GM21528 (cell line): ENCODE data around the gene ARHGAP42.
"Not testable (repeated sequence)": the region's sequence is repeated elsewhere in the genome, so short reads cannot be mapped to it uniquely, and the experiment has no call there.

Experiments used
- ATAC-seq: cut with Tn5 transposase; IDR thresholded peaks from one replicate; pipeline ENCODE4 v1.9.1; 2021; ENCODE audit warnings: mild to moderate bottlenecking, moderate library complexity; ENCODE audit not compliant: unreplicated experiment, low FRiP score

ARHGAP42 gene, protein sequence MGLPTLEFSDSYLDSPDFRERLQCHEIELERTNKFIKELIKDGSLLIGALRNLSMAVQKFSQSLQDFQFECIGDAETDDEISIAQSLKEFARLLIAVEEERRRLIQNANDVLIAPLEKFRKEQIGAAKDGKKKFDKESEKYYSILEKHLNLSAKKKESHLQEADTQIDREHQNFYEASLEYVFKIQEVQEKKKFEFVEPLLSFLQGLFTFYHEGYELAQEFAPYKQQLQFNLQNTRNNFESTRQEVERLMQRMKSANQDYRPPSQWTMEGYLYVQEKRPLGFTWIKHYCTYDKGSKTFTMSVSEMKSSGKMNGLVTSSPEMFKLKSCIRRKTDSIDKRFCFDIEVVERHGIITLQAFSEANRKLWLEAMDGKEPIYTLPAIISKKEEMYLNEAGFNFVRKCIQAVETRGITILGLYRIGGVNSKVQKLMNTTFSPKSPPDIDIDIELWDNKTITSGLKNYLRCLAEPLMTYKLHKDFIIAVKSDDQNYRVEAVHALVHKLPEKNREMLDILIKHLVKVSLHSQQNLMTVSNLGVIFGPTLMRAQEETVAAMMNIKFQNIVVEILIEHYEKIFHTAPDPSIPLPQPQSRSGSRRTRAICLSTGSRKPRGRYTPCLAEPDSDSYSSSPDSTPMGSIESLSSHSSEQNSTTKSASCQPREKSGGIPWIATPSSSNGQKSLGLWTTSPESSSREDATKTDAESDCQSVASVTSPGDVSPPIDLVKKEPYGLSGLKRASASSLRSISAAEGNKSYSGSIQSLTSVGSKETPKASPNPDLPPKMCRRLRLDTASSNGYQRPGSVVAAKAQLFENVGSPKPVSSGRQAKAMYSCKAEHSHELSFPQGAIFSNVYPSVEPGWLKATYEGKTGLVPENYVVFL

DNA sequence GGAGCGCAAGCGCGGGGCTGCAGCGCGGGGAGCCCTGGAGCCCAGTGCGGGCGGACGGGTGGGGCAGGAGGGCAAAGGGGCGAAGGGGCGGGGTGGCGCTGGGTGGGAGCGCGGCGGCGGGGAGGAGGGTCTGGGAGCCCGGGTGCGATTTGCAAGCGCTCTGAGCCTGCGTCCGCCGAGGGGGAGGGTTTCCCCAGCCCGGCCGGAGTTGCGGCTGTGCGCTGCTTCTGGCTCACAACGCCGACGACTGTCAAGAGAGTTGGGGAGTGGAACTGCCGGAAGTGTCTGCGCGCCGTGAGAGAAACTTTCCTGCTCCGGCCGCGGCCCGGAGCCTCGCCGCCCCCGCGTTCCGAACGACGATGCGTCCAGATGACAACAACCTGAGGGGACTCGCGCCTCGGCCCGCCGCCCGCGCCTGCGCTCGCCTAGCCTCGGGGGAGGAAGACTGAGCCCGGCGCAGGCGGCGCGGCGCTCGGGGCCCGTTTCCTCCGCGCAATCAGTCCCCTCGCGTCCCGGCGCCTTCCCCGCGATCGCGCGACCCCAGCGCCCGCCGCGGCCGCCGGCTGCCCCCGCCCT lies at the start of gene ARHGAP42:
Gene ARHGAP42, plus strand, starts transcription at position 235 of the 576 bp plus-strand sequence. CDS start 391 bp downstream, outside the sequence.
- peak; percentile 81 for ATAC-seq

DNA sequence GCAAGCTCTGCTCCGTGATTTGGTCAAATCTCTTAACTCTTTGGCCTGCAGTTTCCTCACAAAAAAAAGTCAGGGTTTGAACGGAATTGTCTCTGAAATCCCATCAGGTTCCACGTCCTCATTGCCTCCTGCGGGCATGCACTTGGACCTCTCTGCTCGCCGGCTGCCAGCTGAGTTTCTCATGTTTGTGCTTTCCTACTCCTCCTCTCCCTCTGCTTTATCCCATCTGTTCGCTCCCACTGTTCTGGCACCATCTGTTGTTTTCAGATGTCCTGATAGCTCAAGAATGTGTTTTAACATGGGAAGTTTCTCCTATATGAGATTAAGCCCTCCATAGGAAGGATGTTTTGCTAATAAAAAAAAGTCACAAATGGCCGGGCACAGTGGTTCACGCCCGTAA lies 49.4 kb upstream of the ARHGAP42 start:
- no peak for ATAC-seq

DNA sequence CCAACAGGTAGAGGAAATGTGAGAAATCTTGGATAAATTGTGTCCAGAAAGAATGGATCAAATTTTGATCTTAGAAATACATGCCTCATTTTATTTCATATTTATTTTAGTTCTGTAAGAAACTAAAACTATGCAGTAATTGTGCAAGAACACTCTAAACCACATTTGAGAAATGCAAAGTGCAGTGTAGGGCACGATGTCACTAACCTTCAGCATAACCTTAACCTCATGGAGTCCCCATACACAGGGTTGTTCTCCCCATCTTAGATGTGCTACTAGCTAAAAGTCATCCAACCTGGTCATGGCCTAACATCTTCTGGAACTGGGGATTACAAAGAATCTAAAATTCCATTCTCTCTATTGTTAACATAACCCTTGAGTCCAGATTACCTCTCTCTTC lies 48.4 kb upstream of the ARHGAP42 start:
- ATAC-seq: no peak

DNA sequence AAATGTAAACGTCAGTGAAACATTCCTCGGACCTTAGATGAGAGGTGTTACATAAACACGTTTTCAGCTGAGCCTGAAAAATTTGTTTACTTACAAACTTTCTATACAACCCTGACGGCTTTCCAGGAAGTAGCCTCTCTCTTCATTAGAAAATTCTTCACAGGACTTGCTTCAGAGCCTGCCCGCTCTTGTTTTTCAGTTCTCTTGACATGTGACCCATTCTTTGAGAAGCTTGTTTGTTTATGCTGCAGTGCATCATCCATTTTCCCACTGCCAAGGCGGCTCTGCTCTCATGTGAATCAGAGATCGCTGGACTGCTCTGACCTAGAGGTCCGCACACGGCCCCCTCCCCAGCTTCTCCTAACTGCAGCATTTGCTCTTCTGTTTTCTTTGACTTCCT lies 47.9 kb upstream of the ARHGAP42 start:
- ATAC-seq: no peak

DNA sequence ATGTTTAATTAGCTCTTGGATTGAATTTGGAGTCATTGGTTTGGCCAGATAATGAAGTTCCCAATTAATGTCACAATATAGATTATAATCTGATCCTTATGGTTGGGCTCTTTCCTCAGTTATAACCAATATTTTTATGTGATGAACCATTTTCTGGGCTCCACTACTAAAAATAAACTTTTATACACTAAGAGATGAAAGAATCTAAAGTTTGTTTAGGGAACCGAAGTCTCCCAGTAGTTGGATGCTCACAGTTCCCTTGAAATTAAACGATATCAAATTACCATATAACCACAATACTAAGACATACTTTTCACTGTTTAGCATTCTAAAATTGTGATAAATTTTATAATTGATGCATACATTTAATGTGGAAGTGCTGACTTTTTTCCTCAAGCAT lies 47.0 kb upstream of the ARHGAP42 start:
- ATAC-seq: no peak

DNA sequence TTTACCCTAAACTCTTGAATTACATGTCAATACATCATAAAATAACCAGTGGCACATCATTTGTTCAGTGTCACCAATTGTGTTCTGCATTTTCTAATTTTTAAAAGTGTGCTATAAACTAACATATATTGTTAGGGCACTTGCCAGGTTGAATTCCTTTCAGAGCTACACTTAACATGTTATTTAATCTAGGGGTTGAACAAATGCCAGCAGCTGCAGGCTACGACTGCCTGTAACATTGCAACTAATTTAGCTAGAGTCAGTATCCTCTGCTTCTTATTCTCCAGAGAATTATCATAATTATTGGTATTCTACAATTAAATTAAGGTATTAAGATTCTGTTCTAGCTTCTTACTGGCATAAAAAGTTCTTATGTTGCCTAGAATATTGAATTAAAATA lies 46.4 kb upstream of the ARHGAP42 start:
- ATAC-seq: no peak

DNA sequence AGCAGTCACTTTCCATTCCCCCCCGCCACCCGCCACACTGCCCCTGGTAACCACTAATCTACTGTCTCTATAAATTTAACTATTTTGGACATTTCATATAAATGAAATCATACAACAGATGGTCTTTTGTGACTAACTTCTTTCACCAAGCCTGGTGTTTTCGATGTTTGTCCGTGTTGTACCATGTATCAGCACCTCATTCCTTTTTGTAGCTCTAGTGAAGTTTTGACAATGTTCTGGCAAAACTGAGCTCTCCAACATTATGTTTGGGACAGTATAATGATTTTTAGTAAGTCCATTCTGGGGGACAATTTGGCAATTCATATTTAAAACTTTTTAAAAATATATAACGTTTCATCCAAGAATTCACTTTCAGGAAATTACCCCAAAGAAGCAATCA lies 45.6 kb upstream of the ARHGAP42 start:
- ATAC-seq: no peak

DNA sequence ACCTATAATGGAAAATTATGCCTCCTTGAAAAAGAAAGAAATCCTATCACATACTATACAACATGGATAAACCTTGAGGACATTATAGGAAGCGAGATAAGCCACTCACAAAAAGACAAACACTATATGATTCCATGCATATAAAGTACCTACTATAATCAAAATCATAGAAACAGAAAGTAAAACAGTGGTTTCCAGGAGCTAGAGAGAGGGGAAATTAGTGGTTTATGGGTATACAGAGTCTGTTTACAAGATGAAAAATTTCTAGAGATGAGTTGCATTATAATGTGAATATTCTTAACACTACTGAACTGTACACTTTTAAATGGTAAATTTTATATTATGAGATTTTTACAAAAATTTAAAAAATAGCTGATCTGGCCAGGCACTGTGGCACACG lies 40.5 kb upstream of the ARHGAP42 start:
- ATAC-seq: no peak

DNA sequence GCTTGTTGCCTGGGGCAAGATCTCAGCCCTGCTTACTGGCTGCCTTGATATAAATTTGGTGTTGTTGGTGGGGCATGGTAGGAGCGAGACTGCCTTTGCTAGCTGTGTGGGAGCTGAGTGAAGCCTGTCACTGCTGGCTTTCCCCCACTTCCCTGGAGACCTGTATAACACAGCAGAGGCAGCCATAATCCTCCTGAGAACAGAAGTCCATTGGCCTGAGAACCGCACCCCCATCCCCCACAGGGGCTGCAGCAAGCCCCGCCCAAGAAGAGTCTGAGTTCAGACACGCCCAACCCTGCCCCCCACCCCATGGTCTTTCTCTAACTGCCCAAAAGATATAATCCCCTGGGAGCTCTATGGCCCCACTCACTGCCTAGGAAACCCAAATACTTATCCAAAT lies 39.2 kb upstream of the ARHGAP42 start:
- no peak for ATAC-seq

DNA sequence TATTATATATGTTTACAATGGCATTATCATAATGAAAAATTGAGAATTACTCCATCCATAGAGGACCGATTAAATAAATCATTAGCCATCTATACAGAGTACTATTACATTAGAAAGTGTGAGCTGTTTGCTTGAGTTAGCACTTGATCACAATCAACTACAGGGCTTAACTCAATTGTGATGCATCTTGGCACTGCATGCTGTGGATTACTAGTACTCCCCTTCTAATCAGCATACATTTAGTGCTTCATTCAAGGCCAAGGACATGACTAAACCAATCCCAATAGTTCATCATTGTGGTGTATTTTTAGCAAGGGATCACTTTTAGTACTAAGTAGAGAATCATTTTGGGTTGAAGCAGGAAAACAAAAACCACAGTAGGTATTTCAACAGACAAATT lies 23.5 kb upstream of the ARHGAP42 start:
- no peak for ATAC-seq

DNA sequence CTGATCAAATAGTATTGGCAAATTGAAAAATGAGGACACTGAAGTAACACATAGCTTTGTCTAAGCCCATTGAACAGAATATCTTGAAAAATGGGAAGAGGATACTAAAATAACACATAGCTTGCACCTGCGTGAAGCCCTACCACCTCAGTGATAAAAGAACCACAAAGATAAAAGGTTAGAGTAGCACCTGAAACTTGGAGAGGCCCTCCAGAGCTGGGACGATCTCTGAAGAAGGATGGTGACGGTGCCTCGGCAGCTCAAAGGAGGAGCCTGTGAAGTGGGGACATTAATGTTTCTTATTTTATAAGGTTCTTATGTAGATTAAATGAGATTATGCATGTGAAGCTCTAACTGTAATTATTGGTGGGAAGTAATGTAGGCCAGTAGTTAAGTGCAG lies 23.1 kb upstream of the ARHGAP42 start:
- ATAC-seq: no peak

DNA sequence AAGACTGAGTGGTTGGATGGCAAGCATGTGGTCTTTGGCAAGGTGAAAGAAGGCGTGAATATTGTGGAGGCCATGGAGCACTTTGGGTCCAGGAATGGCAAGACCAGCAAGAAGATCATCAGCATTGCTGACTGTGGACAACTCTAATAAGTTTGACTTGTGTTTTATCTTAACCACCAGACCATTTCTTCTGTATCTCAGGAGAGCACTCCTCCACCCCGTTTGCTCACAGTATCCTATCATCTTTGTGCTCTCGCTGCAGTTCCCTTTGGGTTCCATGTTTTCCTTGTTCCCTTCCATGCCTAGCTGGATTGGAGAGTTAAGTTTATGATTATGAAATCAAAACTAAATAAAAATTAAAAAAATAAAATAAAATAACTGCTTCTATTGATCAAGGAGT lies 20.3 kb upstream of the ARHGAP42 start:
- ATAC-seq: not testable (repeated sequence)

DNA sequence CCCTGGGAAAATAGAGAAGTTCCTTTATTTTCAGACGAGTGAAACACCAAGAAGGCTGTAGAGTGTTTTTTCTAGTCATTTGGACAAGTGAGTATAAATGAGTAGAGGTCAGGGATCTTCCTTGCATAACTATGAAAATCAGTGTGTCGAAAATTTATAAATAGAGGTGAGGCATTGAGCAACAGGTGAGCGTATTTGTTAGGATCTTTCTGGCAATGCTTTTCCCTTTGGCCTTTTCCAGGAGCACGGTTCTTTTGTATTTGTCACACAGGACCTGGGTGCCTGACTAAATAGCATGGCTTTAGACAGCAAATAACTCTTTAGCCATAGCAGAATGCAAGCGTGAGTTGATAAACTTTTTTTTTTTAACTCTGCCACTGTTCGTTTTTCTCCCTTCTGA lies 19.6 kb upstream of the ARHGAP42 start:
- ATAC-seq: no peak

DNA sequence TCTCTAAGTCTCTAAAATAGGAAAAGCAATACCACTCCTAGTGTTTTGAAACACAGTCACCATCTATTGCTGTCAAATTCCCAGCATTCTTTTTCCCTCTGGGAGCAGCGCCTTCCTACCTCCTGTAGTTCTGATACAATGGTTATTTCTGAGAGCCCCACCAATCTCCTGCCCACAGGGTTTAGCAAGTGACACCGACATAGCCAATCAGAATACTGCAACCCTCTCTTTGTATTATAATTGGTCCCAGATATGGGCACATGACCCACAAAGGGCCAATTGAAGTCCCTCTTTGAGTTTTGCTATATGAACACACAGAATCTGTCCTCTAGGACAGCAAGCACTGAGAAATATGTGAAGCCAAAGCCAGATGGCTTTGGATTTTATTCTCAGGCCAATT lies 16.9 kb upstream of the ARHGAP42 start:
- ATAC-seq: no peak

DNA sequence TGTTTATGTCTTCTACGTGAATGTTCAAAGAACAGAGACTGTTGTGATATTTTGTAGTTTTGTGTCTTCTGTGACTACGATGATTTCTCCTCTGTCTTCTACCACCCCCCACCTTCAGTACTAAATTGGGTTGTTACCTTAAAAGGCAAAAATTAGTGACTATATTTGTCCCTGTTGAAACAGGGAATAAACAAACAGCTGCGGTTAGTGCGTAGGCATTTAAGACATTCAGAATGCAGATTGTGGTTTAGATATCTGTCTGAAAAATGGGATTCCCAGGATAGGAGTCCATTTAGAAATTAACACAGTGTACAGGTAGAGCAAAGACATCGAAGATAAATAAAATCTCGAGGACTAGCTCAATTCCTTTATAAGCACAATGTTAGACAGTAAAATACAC lies 15.6 kb upstream of the ARHGAP42 start:
- no peak for ATAC-seq

DNA sequence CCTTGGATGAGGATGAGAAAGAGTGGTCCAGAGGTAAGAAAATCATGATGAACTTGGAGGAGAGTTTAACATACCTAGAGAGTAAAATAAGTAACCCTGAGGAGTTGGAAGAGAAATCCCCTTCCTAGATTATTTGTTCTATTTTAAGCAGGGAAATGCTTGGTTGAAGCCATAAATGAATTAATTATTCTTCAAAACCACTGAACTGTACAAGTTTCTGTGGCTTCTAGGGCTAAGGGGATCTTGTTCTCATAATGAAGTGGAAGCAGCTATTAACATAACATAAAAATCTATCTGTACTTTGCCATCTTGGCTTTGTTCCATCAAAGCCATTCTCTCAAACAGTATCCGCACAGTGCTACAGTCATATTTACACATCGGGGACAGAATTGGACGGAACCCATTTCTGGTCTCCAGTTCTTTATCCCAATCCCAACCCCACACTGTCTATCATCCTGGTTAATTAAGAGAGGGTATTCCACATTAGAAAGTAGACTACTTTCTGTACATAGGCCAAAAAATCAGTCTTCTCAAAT lies 14.5 kb upstream of the ARHGAP42 start:
- ATAC-seq: no peak

DNA sequence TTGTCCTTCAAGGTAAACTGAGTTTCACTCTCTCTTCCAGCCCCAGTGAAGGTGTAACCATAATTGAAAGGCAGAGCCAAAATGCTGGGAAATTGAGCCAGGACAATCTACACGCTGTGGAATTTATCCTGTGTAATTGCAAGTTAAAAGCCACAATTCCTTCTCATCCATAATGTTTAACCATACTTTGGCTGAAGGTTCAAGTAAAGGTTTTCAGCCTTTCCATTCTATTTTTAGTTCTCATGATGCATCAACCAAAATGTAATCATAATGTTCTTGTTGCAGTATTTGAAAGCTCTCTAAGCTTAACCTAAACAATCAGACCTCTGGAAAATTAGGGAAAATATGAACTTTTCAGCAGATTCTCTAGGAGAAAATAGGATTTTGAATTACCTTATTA lies 14.0 kb upstream of the ARHGAP42 start:
- ATAC-seq: no peak

DNA sequence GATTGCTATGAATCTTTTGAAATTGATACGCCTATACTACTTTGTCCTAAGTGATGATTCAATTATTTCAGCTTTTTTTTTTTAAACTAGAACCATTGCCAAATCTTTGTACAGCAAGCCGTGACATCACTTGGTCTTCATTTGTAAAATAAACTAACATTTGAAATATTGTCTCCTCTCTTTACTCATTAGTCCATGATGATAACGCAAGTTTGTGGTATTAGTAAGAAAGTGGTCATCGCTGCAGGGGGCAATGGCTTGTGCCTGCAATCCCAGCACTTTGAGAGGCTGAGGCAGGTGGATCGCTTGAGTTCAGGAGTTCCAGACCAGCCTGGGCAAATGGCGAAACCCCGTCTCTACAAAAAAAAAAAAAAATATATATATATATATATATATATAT lies 12.9 kb upstream of the ARHGAP42 start:
- ATAC-seq: no peak

DNA sequence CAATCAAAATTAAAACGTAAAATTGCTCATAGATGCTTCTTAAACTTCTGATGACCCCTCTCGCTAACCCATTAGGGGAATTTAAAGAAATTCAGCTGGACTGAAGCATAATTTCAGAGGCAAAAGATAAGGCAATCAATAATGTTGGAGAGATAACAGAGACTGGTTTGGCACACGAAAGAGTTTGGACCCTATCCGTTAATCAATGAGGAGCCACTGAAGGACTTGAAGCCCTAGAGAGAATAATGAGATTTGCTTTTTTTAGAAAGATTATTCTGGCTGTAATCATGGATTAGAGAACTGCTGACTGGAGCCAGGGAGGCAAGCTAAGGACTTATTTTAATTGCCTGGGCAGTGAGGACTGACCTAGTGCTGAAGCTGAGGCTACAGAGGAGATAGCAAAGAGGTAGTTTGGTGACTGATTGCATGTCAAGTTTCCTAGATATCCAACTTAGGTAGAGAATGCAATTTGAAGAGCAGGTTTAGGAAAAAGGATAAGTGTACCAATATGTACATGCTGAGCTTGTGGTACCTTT lies 11.9 kb upstream of the ARHGAP42 start:
- ATAC-seq: no peak

DNA sequence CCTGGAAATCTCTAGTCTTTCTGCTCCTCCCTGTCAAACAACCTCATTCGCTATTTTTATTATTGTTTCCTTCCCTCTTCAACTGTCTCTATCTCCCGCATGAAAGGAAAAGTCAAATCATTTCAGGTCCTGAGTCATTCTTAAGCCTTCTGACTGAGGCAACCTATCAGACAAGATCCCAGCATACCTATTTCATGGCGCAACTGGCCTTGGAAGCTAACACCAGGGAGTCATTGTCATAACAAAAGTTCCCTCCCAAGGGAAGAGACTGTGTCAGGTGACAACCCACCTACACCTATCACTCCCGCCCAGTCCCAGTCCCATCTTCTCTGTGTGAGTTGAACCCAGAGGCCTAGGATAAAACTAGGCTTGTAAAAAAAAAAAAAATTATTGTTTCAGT lies 10.2 kb upstream of the ARHGAP42 start:
- ATAC-seq: no peak

DNA sequence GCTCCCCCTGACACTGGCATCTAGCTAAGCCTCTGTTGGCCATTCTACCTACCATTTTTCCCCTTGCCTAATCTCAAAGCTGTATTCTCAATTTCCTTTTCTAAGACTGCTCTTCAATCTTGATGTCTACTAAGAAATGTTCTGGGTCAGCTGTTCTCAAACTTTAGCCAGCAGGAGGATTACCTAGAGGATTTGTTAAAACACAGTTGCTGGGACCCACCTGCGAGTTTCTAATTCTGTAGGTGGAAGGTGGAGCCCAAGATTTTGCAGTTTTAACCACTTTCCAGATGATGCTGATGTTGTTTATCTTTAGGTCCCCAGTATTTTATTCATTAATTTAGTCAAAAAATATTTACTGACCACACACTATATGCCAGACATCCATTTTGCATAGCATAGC lies 9.3 kb upstream of the ARHGAP42 start:
- no peak for ATAC-seq
